CD14-positive monocyte (primary cell): ENCODE measurements around the gene HS6ST3. TPM values are rescaled to one million over a fixed set of nuclear protein-coding genes. Genes with fewer than 3 reads are reported as not detected.

ENCODE experiments used
- DNase-seq, 3 donors: peaks; one replicate each; pipeline ENCODE4 v3.0.0-alpha.2; 2011 to 2022
- H2AFZ ChIP-seq: 2 replicates; pipeline ENCODE4 v1.6.0; 2012; ENCODE audit warnings: mild to moderate bottlenecking, low read depth, low read length, inconsistent platforms; ENCODE audit not compliant: insufficient read depth, poor library complexity, severe bottlenecking
- H3K27ac ChIP-seq, 2 donors: 1 replicate in 1 of 2; 2 replicates in 1 of 2; pipeline ENCODE4 v1.5.1; 2012 to 2013; ENCODE audit warnings: low read length in 2 of 2, control low read depth in 1 of 2, inconsistent platforms in 1 of 2, low read depth in 1 of 2, mild to moderate bottlenecking in 1 of 2
- H3K27me3 ChIP-seq, 2 donors: one replicate each; pipeline versions ENCODE4 v1.6.0 to v1.6.1; 2011 to 2013; ENCODE audit warnings: low read length in 2 of 2; ENCODE audit not compliant: control insufficient read depth in 2 of 2, insufficient read depth in 2 of 2
- H3K36me3 ChIP-seq, 2 donors: replicated peaks in 1 of 2; 1 replicate in 1 of 2; 2 replicates in 1 of 2; pipeline versions ENCODE4 v1.5.1 to v1.6.1; 2012 to 2013; ENCODE audit warnings: low read length in 2 of 2, control low read depth in 1 of 2, inconsistent platforms in 1 of 2, mild to moderate bottlenecking in 1 of 2; ENCODE audit not compliant: insufficient read depth in 2 of 2, control insufficient read depth in 1 of 2
- H3K4me1 ChIP-seq, 2 donors: 1 replicate in 1 of 2; 2 replicates in 1 of 2; pipeline versions ENCODE4 v1.5.1 to v1.6.1; 2012 to 2013; ENCODE audit warnings: low read length in 2 of 2, control low read depth in 1 of 2, inconsistent platforms in 1 of 2, mild to moderate bottlenecking in 1 of 2, moderate library complexity in 1 of 2; ENCODE audit not compliant: insufficient read depth in 2 of 2, control insufficient read depth in 1 of 2
- H3K4me2 ChIP-seq: replicated peaks from 2 replicates; pipeline ENCODE3; 2012; ENCODE audit warnings: low read length, moderate library complexity, mild to moderate bottlenecking; ENCODE audit not compliant: poor library complexity, severe bottlenecking; ENCODE audit errors: extremely low read depth
- H3K4me3 ChIP-seq, 3 experiments: fragments of 200-600 bp in 1 of 3; sonication (generic) in 1 of 3; replicated peaks in 1 of 3; 1 replicate in 2 of 3; 2 replicates in 1 of 3; pipeline ENCODE4 v1.5.1; 2011 to 2013; ENCODE audit warnings: low read length in 3 of 3, mild to moderate bottlenecking in 3 of 3, control low read depth in 2 of 3, low read depth in 2 of 3, inconsistent platforms in 1 of 3, moderate library complexity in 1 of 3
- H3K79me2 ChIP-seq: 2 replicates; pipeline ENCODE4 v1.6.0; 2012; ENCODE audit warnings: mild to moderate bottlenecking, control low read depth, inconsistent platforms, low read length, moderate library complexity; ENCODE audit not compliant: insufficient read depth
- H3K9ac ChIP-seq: 2 replicates; pipeline ENCODE4 v1.6.0; 2017; ENCODE audit warnings: low read length, mild to moderate bottlenecking; ENCODE audit not compliant: insufficient read depth, poor library complexity, severe bottlenecking
- H3K9me3 ChIP-seq, 2 donors: replicated peaks in 1 of 2; 1 replicate in 1 of 2; 2 replicates in 1 of 2; pipeline versions ENCODE4 v1.5.1 to v1.6.1; 2012 to 2013; ENCODE audit warnings: low read length in 2 of 2, control low read depth in 1 of 2; ENCODE audit not compliant: control insufficient read depth in 1 of 2, insufficient read depth in 1 of 2
- H4K20me1 ChIP-seq: 2 replicates; pipeline ENCODE4 v1.6.0; 2012; ENCODE audit warnings: mild to moderate bottlenecking, low read length, control low read depth, moderate library complexity; ENCODE audit not compliant: insufficient read depth
- H3K27ac Mint-ChIP-seq, 7 donors: one replicate each; pipeline ENCODE4 v1.8.0; 2020; ENCODE audit warnings: mild to moderate bottlenecking in 7 of 7, mixed read lengths in 7 of 7, moderate library complexity in 6 of 7, inconsistent platforms in 2 of 7
- H3K27me3 Mint-ChIP-seq, 3 donors: one replicate each; pipeline ENCODE4 v1.8.0; 2021 to 2022; ENCODE audit warnings: low read depth in 3 of 3, mild to moderate bottlenecking in 3 of 3, mixed read lengths in 3 of 3, moderate library complexity in 3 of 3, inconsistent platforms in 1 of 3
- H3K36me3 Mint-ChIP-seq, 2 donors: one replicate each; pipeline ENCODE4 v1.8.0; 2020; ENCODE audit warnings: mixed read lengths in 2 of 2, inconsistent platforms in 1 of 2, mild to moderate bottlenecking in 1 of 2
- H3K4me1 Mint-ChIP-seq: one replicate; pipeline ENCODE4 v1.8.0; 2020; ENCODE audit warnings: mild to moderate bottlenecking, mixed read lengths
- H3K4me3 Mint-ChIP-seq, 2 donors: one replicate each; pipeline ENCODE4 v1.8.0; 2020; ENCODE audit warnings: mild to moderate bottlenecking in 2 of 2, mixed read lengths in 2 of 2, moderate library complexity in 1 of 2
- H3K9me3 Mint-ChIP-seq, 7 donors: one replicate each; pipeline ENCODE4 v1.8.0; 2020 to 2022; ENCODE audit warnings: mixed read lengths in 7 of 7, mild to moderate bottlenecking in 6 of 7, moderate library complexity in 6 of 7, inconsistent platforms in 2 of 7
- WGBS: methylation state at CpG from one replicate; pipeline ENCODE4 v1.1.5; 2013; ENCODE audit warnings: missing lambda C conversion rate; ENCODE audit not compliant: insufficient coverage; 5-methylcytosine and 5-hydroxymethylcytosine counted together
- intact Hi-C, 2 donors: fragments of 100-400 bp; cut with micrococcal nuclease; formaldehyde crosslinking; loops; one replicate each; pipeline versions ENCODE4 v1.15.0 to v1.15.1; 2023
- polyA plus RNA-seq, 3 donors: library from polyadenylated mRNA; depleted of rRNA in 1 of 3; unstranded in 2 of 3; stranded (reverse) in 1 of 3; fragments of 300-500 nt in 2 of 3; fragments of >200 nt in 1 of 3; fragmentation: Illumina TruSeq in 2 of 3; gene quantifications; 1 replicate in 2 of 3; 2 replicates in 1 of 3; pipeline ENCODE4 v1.2.3, GENCODE V29; 2012 to 2021
- TF ChIP-seq, protein P1 (sequence below): fragments of 200-600 bp; IDR thresholded peaks from one replicate; pipeline ENCODE4 v1.8.0; 2022; ENCODE audit warnings: antibody characterized with exemption, mild to moderate bottlenecking

HS6ST3 gene
- polyA plus RNA-seq, 3 donors: not detected

DNA sequence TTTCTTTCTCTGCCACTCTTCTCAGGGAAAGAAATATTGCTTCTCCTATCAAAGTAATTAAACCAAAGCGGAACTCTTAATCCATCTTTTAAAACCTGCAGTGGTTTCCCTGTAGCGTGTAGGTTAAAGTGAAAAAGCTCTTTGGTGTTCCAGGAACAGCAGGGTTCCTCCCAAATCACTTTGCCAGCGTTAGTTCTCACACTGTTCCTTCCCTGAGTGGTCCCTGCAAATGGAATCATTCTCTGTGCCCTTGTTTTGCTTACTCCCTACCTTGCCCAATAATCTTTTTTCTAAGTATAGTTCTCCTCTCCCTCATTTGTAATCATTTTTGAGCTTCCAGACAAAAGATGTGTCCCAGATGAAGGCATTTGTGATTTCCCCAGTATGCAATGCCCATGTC is 207.5 kb downstream of the HS6ST3 start:
- Histone ChIP-seq H3K9ac (no peak overlapping the region), H4K20me1 (no peaks in the 10 kb centered on the region), H3K36me3 (no peaks in the 10 kb centered on the region), H3K27me3 (no peaks in the 10 kb centered on the region), H3K4me1 (no peaks in the 10 kb centered on the region), H3K4me3 (no peak overlapping the region), H3K27ac (no peak overlapping the region), H3K4me2 (no peak overlapping the region), H3K79me2 (no peaks in the 10 kb centered on the region), H2AFZ (no peak overlapping the region), H3K9me3 (peaks cover 0 to 5% of the 10 kb centered on the region in 2 donors)
- Mint-ChIP-seq H3K9me3 (peaks cover 0 to 6% (median 0%) of the 10 kb centered on the region in 7 donors), H3K27ac (no peak overlapping the region), H3K36me3 (no peaks in the 10 kb centered on the region), H3K27me3 (peaks cover 0 to 2% (median 0%) of the 10 kb centered on the region in 3 donors), H3K4me1 (no peaks in the 10 kb centered on the region), H3K4me3 (no peak overlapping the region)
- no peak for DNase-seq
- intact Hi-C loops: no loop called here
- no CpG with 5 or more reads among the region's 3 CpGs for WGBS
- TF ChIP-seq, protein P1, sequence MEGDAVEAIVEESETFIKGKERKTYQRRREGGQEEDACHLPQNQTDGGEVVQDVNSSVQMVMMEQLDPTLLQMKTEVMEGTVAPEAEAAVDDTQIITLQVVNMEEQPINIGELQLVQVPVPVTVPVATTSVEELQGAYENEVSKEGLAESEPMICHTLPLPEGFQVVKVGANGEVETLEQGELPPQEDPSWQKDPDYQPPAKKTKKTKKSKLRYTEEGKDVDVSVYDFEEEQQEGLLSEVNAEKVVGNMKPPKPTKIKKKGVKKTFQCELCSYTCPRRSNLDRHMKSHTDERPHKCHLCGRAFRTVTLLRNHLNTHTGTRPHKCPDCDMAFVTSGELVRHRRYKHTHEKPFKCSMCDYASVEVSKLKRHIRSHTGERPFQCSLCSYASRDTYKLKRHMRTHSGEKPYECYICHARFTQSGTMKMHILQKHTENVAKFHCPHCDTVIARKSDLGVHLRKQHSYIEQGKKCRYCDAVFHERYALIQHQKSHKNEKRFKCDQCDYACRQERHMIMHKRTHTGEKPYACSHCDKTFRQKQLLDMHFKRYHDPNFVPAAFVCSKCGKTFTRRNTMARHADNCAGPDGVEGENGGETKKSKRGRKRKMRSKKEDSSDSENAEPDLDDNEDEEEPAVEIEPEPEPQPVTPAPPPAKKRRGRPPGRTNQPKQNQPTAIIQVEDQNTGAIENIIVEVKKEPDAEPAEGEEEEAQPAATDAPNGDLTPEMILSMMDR: no peak

DNA sequence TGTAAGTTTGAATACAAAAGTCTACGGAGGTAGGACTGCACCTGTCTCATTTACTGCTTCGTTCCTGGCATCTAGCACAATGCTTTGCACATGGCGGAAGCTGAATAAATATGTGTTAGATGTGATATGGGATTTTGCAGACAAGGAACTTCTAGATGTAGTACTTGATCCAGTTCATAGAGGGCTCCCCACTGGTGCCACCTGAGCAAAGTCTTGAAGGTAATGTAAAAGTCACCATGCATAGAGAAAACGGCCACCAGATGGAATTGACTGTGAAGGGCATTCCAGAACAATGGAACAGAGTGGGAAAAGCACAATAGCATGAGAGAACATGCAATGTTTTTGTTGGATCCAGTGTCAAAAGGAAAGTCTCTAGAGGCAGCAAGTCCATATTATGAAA is 209.3 kb downstream of the HS6ST3 start:
- H3K4me1 ChIP-seq: no peaks in the 10 kb centered on the region
- no peaks in the 10 kb centered on the region for H3K27me3 ChIP-seq
- H3K79me2 ChIP-seq: no peaks in the 10 kb centered on the region
- TF ChIP-seq, protein P1: no peak
- H3K4me3 Mint-ChIP-seq: no peak overlapping the region
- intact Hi-C loops: no loop called here
- no peak for DNase-seq
- H3K4me3 ChIP-seq: no peak overlapping the region
- 96% methylated on average over 4 of the region's 4 CpGs for WGBS
- no peak overlapping the region for H2AFZ ChIP-seq
- H3K36me3 Mint-ChIP-seq: no peaks in the 10 kb centered on the region
- no peaks in the 10 kb centered on the region for H3K36me3 ChIP-seq
- no peak overlapping the region for H3K4me2 ChIP-seq
- H3K27me3 Mint-ChIP-seq: peaks cover 0 to 2% (median 0%) of the 10 kb centered on the region in 3 donors
- no peaks in the 10 kb centered on the region for H4K20me1 ChIP-seq
- H3K9me3 ChIP-seq: peaks cover 0 to 5% of the 10 kb centered on the region in 2 donors
- peaks cover 0 to 6% (median 0%) of the 10 kb centered on the region in 7 donors for H3K9me3 Mint-ChIP-seq
- no peak overlapping the region for H3K27ac Mint-ChIP-seq
- no peak overlapping the region for H3K27ac ChIP-seq
- H3K4me1 Mint-ChIP-seq: no peaks in the 10 kb centered on the region
- no peak overlapping the region for H3K9ac ChIP-seq
